Type B pancreatic cell (in vitro differentiated cells): ENCODE measurements around the gene NCBP3. TPM values are rescaled to one million over a fixed set of nuclear protein-coding genes. Genes with fewer than 3 reads are reported as not detected.

ENCODE experiments used
- DNase-seq: peaks from one replicate; pipeline ENCODE4 v3.0.0; 2021; ENCODE audit warnings: mixed read lengths; ENCODE audit not compliant: unreplicated experiment; ENCODE audit errors: extremely low spot score
- H3K27ac Mint-ChIP-seq: 2 replicates; pipeline ENCODE4 v1.8.0; 2021; ENCODE audit warnings: mild to moderate bottlenecking, mixed read lengths
- H3K27me3 Mint-ChIP-seq: 2 replicates; pipeline ENCODE4 v1.8.0; 2021; ENCODE audit warnings: mixed read lengths
- H3K36me3 Mint-ChIP-seq: 2 replicates; pipeline ENCODE4 v1.8.0; 2021; ENCODE audit warnings: mixed read lengths
- H3K4me1 Mint-ChIP-seq: one replicate; pipeline ENCODE4 v1.8.0; 2021; ENCODE audit warnings: mixed read lengths; ENCODE audit not compliant: unreplicated experiment
- H3K4me3 Mint-ChIP-seq: 2 replicates; pipeline ENCODE4 v1.8.0; 2021; ENCODE audit warnings: mild to moderate bottlenecking, mixed read lengths
- H3K9me3 Mint-ChIP-seq: 2 replicates; pipeline ENCODE4 v1.8.0; 2021; ENCODE audit warnings: mixed read lengths
- total RNA-seq: library from RNA; stranded (reverse); gene quantifications from 2 replicates; pipeline ENCODE4 v1.2.1, GENCODE V29; 2021; ENCODE audit warnings: low replicate concordance
- TF ChIP-seq, protein P1 (sequence below): fragments of 200-600 bp; sonication (generic); conservative IDR thresholded peaks from 2 replicates; pipeline ENCODE4 v1.5.0; 2021; ENCODE audit warnings: antibody characterized with exemption, mild to moderate bottlenecking

NCBP3 gene
- total RNA-seq, 1 donor from 2014 or later = 58.2 TPM

GRCh38 chr17:3805581-3805980, 40.5 kb downstream of the NCBP3 start:
- H3K9me3 Mint-ChIP-seq = no peaks in the 10 kb centered on the region
- peaks cover 12% of the 10 kb centered on the region for H3K36me3 Mint-ChIP-seq
- no peak overlapping the region for H3K4me3 Mint-ChIP-seq
- no peaks in the 10 kb centered on the region for H3K4me1 Mint-ChIP-seq
- DNase-seq = no peak
- H3K27me3 Mint-ChIP-seq = no peaks in the 10 kb centered on the region
- H3K27ac Mint-ChIP-seq = no peak overlapping the region
- TF ChIP-seq, protein P1, sequence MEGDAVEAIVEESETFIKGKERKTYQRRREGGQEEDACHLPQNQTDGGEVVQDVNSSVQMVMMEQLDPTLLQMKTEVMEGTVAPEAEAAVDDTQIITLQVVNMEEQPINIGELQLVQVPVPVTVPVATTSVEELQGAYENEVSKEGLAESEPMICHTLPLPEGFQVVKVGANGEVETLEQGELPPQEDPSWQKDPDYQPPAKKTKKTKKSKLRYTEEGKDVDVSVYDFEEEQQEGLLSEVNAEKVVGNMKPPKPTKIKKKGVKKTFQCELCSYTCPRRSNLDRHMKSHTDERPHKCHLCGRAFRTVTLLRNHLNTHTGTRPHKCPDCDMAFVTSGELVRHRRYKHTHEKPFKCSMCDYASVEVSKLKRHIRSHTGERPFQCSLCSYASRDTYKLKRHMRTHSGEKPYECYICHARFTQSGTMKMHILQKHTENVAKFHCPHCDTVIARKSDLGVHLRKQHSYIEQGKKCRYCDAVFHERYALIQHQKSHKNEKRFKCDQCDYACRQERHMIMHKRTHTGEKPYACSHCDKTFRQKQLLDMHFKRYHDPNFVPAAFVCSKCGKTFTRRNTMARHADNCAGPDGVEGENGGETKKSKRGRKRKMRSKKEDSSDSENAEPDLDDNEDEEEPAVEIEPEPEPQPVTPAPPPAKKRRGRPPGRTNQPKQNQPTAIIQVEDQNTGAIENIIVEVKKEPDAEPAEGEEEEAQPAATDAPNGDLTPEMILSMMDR = no peak

- TF ChIP-seq, protein P1 = no peak
- Mint-ChIP-seq H3K27me3 (no peaks in the 10 kb centered on the region), H3K36me3 (peaks cover 9% of the 10 kb centered on the region), H3K4me3 (no peak overlapping the region), H3K27ac (no peak overlapping the region), H3K9me3 (no peaks in the 10 kb centered on the region), H3K4me1 (no peaks in the 10 kb centered on the region)
- no peak for DNase-seq
Observed at GRCh38 chr17:3804503-3804931, 41.5 kb downstream of the NCBP3 start.

GRCh38 chr17:3803308-3803640, 42.8 kb downstream of the NCBP3 start:
- H3K27me3 Mint-ChIP-seq = no peaks in the 10 kb centered on the region
- H3K4me1 Mint-ChIP-seq = no peaks in the 10 kb centered on the region
- H3K4me3 Mint-ChIP-seq = no peak overlapping the region
- no peak for DNase-seq
- H3K36me3 Mint-ChIP-seq = peaks cover 4% of the 10 kb centered on the region
- H3K9me3 Mint-ChIP-seq = no peaks in the 10 kb centered on the region
- TF ChIP-seq, protein P1 = no peak
- H3K27ac Mint-ChIP-seq = no peak overlapping the region

- H3K9me3 Mint-ChIP-seq = no peaks in the 10 kb centered on the region
- H3K36me3 Mint-ChIP-seq = no peaks in the 10 kb centered on the region
- H3K27ac Mint-ChIP-seq = no peak overlapping the region
- no peaks in the 10 kb centered on the region for H3K27me3 Mint-ChIP-seq
- H3K4me3 Mint-ChIP-seq = no peak overlapping the region
- TF ChIP-seq, protein P1 = no peak
- H3K4me1 Mint-ChIP-seq = no peaks in the 10 kb centered on the region
- no peak for DNase-seq
Observed at GRCh38 chr17:3802461-3803307, 43.4 kb downstream of the NCBP3 start.

DNA sequence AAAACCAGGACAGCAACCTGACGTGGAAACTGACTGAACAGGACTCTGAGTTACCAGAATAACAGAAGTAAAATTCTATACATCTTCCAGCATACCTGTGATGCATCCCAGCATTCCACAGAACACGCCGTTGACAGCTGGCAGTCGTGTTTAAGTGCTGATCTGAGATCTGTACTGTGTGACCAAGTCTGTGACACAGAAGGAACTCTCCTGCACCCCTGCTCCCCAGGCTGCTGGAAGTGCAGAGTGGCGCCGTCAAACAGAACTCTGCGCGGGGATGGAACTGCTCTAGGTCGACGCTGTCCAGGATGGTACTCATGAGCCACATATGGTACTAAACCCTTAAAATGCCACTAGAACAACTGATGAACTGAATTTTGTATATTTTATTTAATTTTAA, 44.3 kb downstream of the NCBP3 start:
- no peak for DNase-seq
- Mint-ChIP-seq H3K27me3 (no peaks in the 10 kb centered on the region), H3K4me3 (no peak overlapping the region), H3K36me3 (no peaks in the 10 kb centered on the region), H3K27ac (no peak overlapping the region), H3K4me1 (peaks cover under 1% of the 10 kb centered on the region), H3K9me3 (no peaks in the 10 kb centered on the region)
- TF ChIP-seq, protein P1 = no peak
